NT2/D1 (cell line): ENCODE results near the gene TNFSF11.
"Not testable (repeated sequence)": the region's sequence is repeated elsewhere in the genome, so short reads cannot be mapped to it uniquely, and the experiment has no call there.

Experiments used
- YY1 ChIP-seq: IDR thresholded peaks from 2 replicates; pipeline ENCODE4 v1.6.1; 2011; ENCODE audit not compliant: insufficient read length, insufficient read depth
- ZNF274 ChIP-seq: IDR thresholded peaks from 2 replicates; pipeline ENCODE4 v1.6.1; 2011; ENCODE audit warnings: mild to moderate bottlenecking, low read depth, low read length

DNA sequence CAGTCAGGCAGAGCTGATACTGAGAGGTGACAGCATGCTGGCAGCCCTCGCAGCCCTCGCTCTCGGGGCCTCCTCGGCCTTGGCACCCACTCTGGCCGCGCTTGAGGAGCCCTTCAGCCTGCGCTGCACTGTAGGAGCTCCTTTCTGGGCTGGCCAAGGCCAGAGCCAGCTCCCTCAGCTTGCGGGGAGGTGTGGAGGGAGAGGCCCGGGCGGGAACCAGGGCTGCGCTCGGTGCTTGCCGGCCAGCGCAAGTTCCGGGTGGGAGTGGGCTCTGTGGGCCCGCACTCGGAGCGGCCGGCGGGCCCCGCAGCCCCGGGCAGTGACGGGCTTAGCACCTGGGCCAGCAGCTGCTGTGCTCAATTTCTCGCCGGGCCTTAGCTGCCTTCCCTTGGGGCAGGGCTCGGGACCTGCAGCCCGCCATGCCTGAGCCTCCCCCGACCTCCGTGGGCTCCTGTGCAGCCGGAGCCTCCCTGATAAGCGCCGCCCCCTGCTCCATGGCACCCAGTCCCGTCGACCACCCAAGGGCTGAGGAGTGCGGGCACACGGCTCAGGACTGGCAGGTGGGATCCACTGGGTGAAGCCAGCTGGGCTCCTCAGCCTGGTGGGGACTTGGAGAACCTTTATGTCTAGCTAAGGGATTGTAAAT, 14.3 kb upstream of the TNFSF11 start:
- TF ChIP-seq YY1, ZNF274: not testable (repeated sequence)
